ENCODE measurements around the gene ACBD6. TPM values are rescaled to one million over a fixed set of nuclear protein-coding genes. Genes with fewer than 3 reads are reported as not detected.

ACBD6 gene
- total RNA-seq, 2 donors from 2014 or later: 43.2 to 54.5 TPM

DNA sequence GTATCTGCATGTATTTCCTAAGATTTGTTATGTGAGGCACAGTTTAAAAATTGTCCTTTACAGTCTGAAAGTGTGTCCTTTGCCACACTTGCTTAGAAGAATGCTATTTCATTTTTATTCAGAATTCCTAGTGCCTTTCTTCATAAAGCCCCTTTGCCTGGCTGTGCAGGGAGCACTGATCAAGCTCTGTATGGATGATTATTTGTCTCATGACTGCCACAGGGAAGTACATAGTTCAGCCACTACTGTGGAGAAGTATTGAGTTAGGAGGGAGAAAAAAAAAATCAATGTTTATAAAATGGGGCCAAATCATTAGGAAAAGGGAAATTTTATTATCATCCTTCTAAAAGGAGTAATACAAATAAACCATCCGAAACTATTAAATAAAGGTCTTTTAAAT lies 220.9 kb downstream of the ACBD6 start:
- peaks cover 3% of the 10 kb centered on the region for H3K4me1 Mint-ChIP-seq
- no peaks in the 10 kb centered on the region for H3K9me3 Mint-ChIP-seq
- no peak overlapping the region for H3K9ac ChIP-seq (ENCODE audit: extremely low read depth, low read length, poor library complexity, severe bottlenecking)
- no peaks in the 10 kb centered on the region for H3K4me1 ChIP-seq (ENCODE audit: control insufficient read depth, insufficient read depth, low read length)
- no peak overlapping the region for H3K27ac ChIP-seq (ENCODE audit: low read depth, low read length)
- no peaks in the 10 kb centered on the region for H3K27me3 Mint-ChIP-seq (ENCODE audit: insufficient read depth)
- DNase-seq: no peak
- peaks cover 10% of the 10 kb centered on the region for H3K36me3 Mint-ChIP-seq (ENCODE audit: low read depth)
- no peak for TF ChIP-seq CTCF (conservative IDR thresholded peaks at IDR 0.05)
- H3K4me3 Mint-ChIP-seq: no peak overlapping the region
- H3K27ac Mint-ChIP-seq: no peak overlapping the region
- H3K27me3 ChIP-seq (ENCODE audit: control insufficient read depth, insufficient read depth, low read length, poor library complexity, severe bottlenecking): no peaks in the 10 kb centered on the region
- H3K4me3 ChIP-seq (ENCODE audit: low read length): no peak overlapping the region
- peaks cover 12% of the 10 kb centered on the region for H3K36me3 ChIP-seq (ENCODE audit: control insufficient read depth, insufficient read depth, low read length)
- WGBS, 2 experiments (ENCODE audit: insufficient coverage in 1 of 2, insufficient read length in 1 of 2): 88 to 92% methylated on average over 1 of the region's 1 CpG
- no peaks in the 10 kb centered on the region for H3K9me3 ChIP-seq (ENCODE audit: control insufficient read depth, low read length)

GRCh38 chr1:180280617-180281016 lies 221.8 kb downstream of the ACBD6 start:
- no peaks in the 10 kb centered on the region for H3K27me3 ChIP-seq (ENCODE audit: control insufficient read depth, insufficient read depth, low read length, poor library complexity, severe bottlenecking)
- H3K27ac Mint-ChIP-seq: no peak overlapping the region
- no peak overlapping the region for H3K27ac ChIP-seq (ENCODE audit: low read depth, low read length)
- H3K4me3 ChIP-seq (ENCODE audit: low read length): no peak overlapping the region
- peaks cover 19% of the 10 kb centered on the region for H3K36me3 Mint-ChIP-seq (ENCODE audit: low read depth)
- H3K36me3 ChIP-seq (ENCODE audit: control insufficient read depth, insufficient read depth, low read length): peaks cover 9% of the 10 kb centered on the region
- no peak overlapping the region for H3K9ac ChIP-seq (ENCODE audit: extremely low read depth, low read length, poor library complexity, severe bottlenecking)
- H3K4me1 Mint-ChIP-seq: peaks cover 3% of the 10 kb centered on the region
- H3K4me1 ChIP-seq (ENCODE audit: control insufficient read depth, insufficient read depth, low read length): no peaks in the 10 kb centered on the region
- WGBS, 2 experiments (ENCODE audit: insufficient coverage in 1 of 2, insufficient read length in 1 of 2): 71 to 75% methylated on average over 2 of the region's 2 CpGs
- H3K9me3 ChIP-seq (ENCODE audit: control insufficient read depth, low read length): no peaks in the 10 kb centered on the region
- DNase-seq: no peak
- no peaks in the 10 kb centered on the region for H3K27me3 Mint-ChIP-seq (ENCODE audit: insufficient read depth)
- H3K4me3 Mint-ChIP-seq: no peak overlapping the region
- no peak for TF ChIP-seq CTCF (conservative IDR thresholded peaks at IDR 0.05)
- no peaks in the 10 kb centered on the region for H3K9me3 Mint-ChIP-seq

DNA sequence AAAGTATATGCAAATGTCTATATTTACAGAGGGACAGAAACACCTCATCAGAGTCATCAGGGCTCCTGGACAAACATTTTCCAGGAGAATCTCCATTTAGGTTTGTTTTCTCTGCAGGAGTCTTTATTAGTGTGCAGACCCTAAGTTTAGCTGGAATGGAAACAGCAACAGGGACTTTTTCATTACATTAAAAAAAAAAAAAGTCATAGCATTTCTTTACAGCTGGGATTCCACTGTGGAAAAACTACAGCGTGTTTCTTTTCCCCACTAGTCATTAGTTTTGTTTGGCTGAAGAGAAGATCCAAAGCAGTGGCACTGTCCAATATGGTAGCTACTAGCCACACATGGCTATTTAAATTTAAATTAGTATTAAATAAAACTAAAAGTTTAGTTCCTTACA lies 222.7 kb downstream of the ACBD6 start:
- Histone ChIP-seq H3K36me3 (ENCODE audit: control insufficient read depth, insufficient read depth, low read length) (peaks cover 10% of the 10 kb centered on the region), H3K27me3 (ENCODE audit: control insufficient read depth, insufficient read depth, low read length, poor library complexity, severe bottlenecking) (no peaks in the 10 kb centered on the region), H3K9ac (ENCODE audit: extremely low read depth, low read length, poor library complexity, severe bottlenecking) (no peak overlapping the region), H3K27ac (ENCODE audit: low read depth, low read length) (no peak overlapping the region), H3K4me1 (ENCODE audit: control insufficient read depth, insufficient read depth, low read length) (no peaks in the 10 kb centered on the region), H3K9me3 (ENCODE audit: control insufficient read depth, low read length) (no peaks in the 10 kb centered on the region), H3K4me3 (ENCODE audit: low read length) (no peak overlapping the region)
- Mint-ChIP-seq H3K27ac (no peak overlapping the region), H3K4me3 (no peak overlapping the region), H3K36me3 (ENCODE audit: low read depth) (peaks cover 25% of the 10 kb centered on the region), H3K27me3 (ENCODE audit: insufficient read depth) (no peaks in the 10 kb centered on the region), H3K4me1 (peaks cover 3% of the 10 kb centered on the region), H3K9me3 (no peaks in the 10 kb centered on the region)
- 75% methylated on average over 1 of the region's 1 CpG; no CpG with 5 or more reads in 1 of the 2 experiments for WGBS, 2 experiments (ENCODE audit: insufficient coverage in 1 of 2, insufficient read length in 1 of 2)
- TF ChIP-seq CTCF (conservative IDR thresholded peaks at IDR 0.05): no peak
- no peak for DNase-seq

All from endodermal cell (in vitro differentiated cells).